GM06990 (cell line): Measurements from ENCODE around the gene CDT1.
A peak's percentile ranks its signal among the peaks of the same experiment; 100 is the strongest.

Experiments used
- DNase-seq: peaks from one replicate; pipeline ENCODE4 v3.0.0-alpha.2; 2011; ENCODE audit not compliant: insufficient read length; ENCODE audit errors: extremely low read depth
- H3K27me3 ChIP-seq: replicated peaks from 2 replicates; pipeline ENCODE4 v1.6.0; 2011; ENCODE audit warnings: low read length; ENCODE audit not compliant: control insufficient read depth, insufficient read depth
- H3K36me3 ChIP-seq: 2 replicates; pipeline ENCODE4 v1.5.1; 2011; ENCODE audit warnings: low read length; ENCODE audit not compliant: control insufficient read depth, insufficient read depth
- H3K4me3 ChIP-seq: replicated peaks from 2 replicates; pipeline ENCODE4 v1.5.1; 2011; ENCODE audit warnings: low read depth, mild to moderate bottlenecking, control low read depth, low read length
- CTCF ChIP-seq: IDR thresholded peaks from 2 replicates; pipeline ENCODE4 v1.5.1; 2011; ENCODE audit warnings: low read length, control low read depth, mild to moderate bottlenecking, inconsistent platforms; ENCODE audit not compliant: insufficient read depth, poor library complexity, severe bottlenecking

CDT1 gene

GRCh38 chr16:88807626-88808453, 4.3 kb downstream of the CDT1 start:
- TF ChIP-seq CTCF: no peak
- DNase-seq: no peak
- no peaks in the 10 kb centered on the region for H3K27me3 ChIP-seq
- no peak overlapping the region for H3K4me3 ChIP-seq
- H3K36me3 ChIP-seq: peaks cover 38% of the 10 kb centered on the region

GRCh38 chr16:88809068-88809675, 5.6 kb downstream of the CDT1 start:
- no peak for DNase-seq
- Histone ChIP-seq H3K27me3 (no peaks in the 10 kb centered on the region), H3K36me3 (peaks cover 38% of the 10 kb centered on the region), H3K4me3 (no peak overlapping the region)
- TF ChIP-seq CTCF: no peak

GRCh38 chr16:88809676-88810165, 6.1 kb downstream of the CDT1 start:
- Histone ChIP-seq H3K27me3 (no peaks in the 10 kb centered on the region), H3K4me3 (peak overlapping the region; percentile 88), H3K36me3 (peaks cover 38% of the 10 kb centered on the region)
- DNase-seq: no peak
- TF ChIP-seq CTCF: no peak

- no peaks in the 10 kb centered on the region for H3K27me3 ChIP-seq
- peak; percentile 61 for DNase-seq
- H3K36me3 ChIP-seq: peaks cover 37% of the 10 kb centered on the region
- TF ChIP-seq CTCF: no peak
- peak overlapping the region; percentile 88 for H3K4me3 ChIP-seq
Measured at GRCh38 chr16:88810166-88810911, 6.8 kb downstream of the CDT1 start.

GRCh38 chr16:88810912-88811768, 7.6 kb downstream of the CDT1 start:
- TF ChIP-seq CTCF: no peak
- peak; percentile 88 for DNase-seq
- H3K36me3 ChIP-seq: peaks cover 31% of the 10 kb centered on the region
- H3K27me3 ChIP-seq: no peaks in the 10 kb centered on the region
- peak overlapping the region; percentile 88 for H3K4me3 ChIP-seq
